ENCODE results near the gene DEDD2. TPM values are rescaled to one million over a fixed set of nuclear protein-coding genes. Genes with fewer than 3 reads are reported as not detected.

The DEDD2 gene, protein sequence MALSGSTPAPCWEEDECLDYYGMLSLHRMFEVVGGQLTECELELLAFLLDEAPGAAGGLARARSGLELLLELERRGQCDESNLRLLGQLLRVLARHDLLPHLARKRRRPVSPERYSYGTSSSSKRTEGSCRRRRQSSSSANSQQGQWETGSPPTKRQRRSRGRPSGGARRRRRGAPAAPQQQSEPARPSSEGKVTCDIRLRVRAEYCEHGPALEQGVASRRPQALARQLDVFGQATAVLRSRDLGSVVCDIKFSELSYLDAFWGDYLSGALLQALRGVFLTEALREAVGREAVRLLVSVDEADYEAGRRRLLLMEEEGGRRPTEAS
- 19.2 and 22.0 TPM in 2 replicates for total RNA-seq

DNA sequence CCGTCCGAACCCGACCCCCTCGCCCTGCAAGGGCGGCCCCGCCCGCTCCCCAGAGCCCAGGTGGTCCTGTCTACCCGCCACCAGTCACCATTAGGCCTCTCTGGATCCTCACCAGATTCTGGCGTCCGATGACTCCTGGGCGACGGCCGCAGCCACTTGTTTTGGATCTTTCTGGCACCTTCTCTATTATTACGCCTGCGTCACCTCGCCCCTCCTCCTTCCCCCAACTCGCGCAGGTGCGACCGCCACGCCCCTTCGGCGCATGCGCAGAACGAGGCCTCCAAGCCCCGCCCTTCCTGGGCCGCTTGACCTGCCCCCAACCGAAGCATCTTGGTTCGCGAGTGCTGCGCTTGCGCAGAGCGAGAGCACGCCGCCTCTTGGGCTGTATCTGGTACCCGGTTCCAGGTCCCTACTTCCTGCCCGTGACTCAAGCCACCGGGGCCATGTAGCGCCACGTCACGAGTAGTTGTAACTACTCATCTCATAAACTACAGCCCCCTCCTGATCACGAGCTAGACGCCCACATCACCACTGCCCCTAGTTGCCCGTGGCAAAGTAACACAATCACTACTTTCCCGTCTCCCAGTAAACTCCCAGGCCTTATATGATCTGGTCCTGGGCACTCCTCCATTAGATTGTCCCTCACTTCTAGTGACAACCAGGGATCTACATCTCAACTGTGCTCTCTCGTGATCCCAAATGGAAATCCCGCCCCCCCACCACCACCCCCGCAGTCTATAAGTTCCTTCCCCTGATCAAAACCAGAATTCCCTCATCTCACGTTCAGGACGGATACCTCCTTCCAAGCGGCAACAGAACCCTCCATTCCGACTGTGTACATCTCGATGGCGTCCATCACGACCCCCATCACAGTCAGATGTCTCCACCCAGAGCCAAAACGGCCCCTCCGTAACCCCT is at the start of gene DEDD2:
TSS of gene DEDD2 (minus strand) at position 158 of the 918 bp plus-strand sequence. CDS start 670 bp downstream, outside the sequence.

GRCh38 chr19:42254850-42255765 is 37.6 kb upstream of the DEDD2 start, which contains the start of gene ERF:
TSS of gene ERF (minus strand) at chr19:42255128. CDS start at chr19:42254999, 129 bp downstream.

DNA sequence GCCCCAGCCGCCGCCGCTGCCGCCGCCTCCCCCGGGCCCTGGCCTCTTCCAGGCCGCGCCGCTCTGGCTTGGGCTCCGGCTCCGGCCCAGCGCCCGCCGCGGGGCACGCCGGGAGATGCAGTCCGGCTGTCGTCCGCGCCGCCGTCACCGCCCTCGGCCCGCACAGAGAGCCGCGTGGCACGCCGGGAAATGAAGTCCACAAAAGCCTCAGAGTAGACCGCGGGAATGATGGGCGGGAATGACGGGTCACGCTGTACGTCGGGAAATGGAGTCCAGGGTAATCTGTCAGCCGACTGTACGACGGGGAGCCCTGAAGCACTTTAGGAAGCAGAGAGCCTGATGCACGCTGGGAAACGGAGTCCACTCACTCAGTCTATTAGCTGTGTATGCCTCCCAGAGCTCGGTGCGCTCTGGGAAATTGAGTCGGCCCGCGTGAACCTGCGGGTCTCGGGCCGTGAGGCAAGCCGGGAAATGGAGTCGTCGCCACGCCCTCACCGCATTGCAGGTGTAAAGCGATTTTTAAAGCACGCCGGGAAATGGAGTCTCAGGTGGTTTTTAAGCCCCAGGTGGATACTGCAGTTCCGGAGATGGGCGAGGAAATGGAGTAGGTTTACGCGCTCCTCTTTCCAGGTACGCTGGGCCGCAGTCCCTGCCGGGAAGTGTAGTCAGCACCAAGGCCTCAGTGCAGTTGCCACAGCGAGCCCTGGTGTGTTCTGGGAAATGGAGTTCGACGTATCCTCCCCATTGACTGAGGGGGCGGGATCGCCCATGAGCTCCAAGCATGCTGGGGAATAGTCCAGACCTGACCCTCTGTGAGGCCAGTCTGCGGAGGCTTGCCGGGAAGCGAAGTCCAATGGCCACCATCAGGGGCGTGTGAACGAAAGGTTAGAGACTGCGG is 25.3 kb upstream of the DEDD2 start, which contains the start of gene GSK3A:
TSS of gene GSK3A (minus strand) at position 91 of the 898 bp plus-strand sequence. CDS start 137 bp downstream, outside the sequence.

GRCh38 chr19:42219812-42220750 is 2.6 kb upstream of the DEDD2 start, which contains the start of gene ZNF526:
TSS of gene ZNF526 (plus strand) at chr19:42220312. CDS start at chr19:42224404, 4,092 bp downstream.

Other genes starting within 250 kb of the DEDD2 start
- gene ATP1A3, start 223.4 kb downstream of the DEDD2 start, total RNA-seq, result under 0.01 and 0.15 TPM in 2 replicates
- gene GRIK5, start 147.5 kb downstream of the DEDD2 start, total RNA-seq, result 0.58 and 0.66 TPM in 2 replicates
- gene ZNF574, start 141.5 kb downstream of the DEDD2 start, total RNA-seq, result 10.8 and 15.7 TPM in 2 replicates
- gene POU2F2, start 85.2 kb downstream of the DEDD2 start, total RNA-seq, result 0.17 TPM in 1 of 2 replicates, not detected in the other
- 9.7 and 12.7 TPM in 2 replicates for gene ZNF526, start 2.6 kb upstream of the DEDD2 start, total RNA-seq
- gene GSK3A, start 24.9 kb upstream of the DEDD2 start, total RNA-seq, result 14.7 and 17.9 TPM in 2 replicates
- 26.0 and 31.9 TPM in 2 replicates for gene ERF, start 37.5 kb upstream of the DEDD2 start, total RNA-seq
- gene CIC, start 51.6 kb upstream of the DEDD2 start, total RNA-seq, result 43.5 and 44.0 TPM in 2 replicates
- gene PRR19, start 84.5 kb upstream of the DEDD2 start, total RNA-seq, result 0.15 and 1.5 TPM in 2 replicates
- 14.9 and 46.7 TPM in 2 replicates for gene PAFAH1B3, start 84.9 kb upstream of the DEDD2 start, total RNA-seq
- 0.33 TPM in 1 of 2 replicates, not detected in the other for gene TMEM145, start 95.6 kb upstream of the DEDD2 start, total RNA-seq
- gene MEGF8, start 108.0 kb upstream of the DEDD2 start, total RNA-seq, result 30.3 and 65.5 TPM in 2 replicates
- not detected in 2 replicates for gene CNFN, start 172.6 kb upstream of the DEDD2 start, total RNA-seq
- 2.2 and 2.9 TPM in 2 replicates for gene LIPE, start 209.7 kb upstream of the DEDD2 start, total RNA-seq
- not detected in 2 replicates for gene CXCL17, start 225.3 kb upstream of the DEDD2 start, total RNA-seq